ENCODE measurements around the gene PRRX1. TPM values are rescaled to one million over a fixed set of nuclear protein-coding genes. Genes with fewer than 3 reads are reported as not detected.
A peak's percentile ranks its signal among the peaks of the same experiment; 100 is the strongest.

The PRRX1 gene
- total RNA-seq, 1 donor from 2014 or later = 358 TPM

GRCh38 chr1:170660871-170661645 is 2.9 kb upstream of the PRRX1 start:
- Mint-ChIP-seq H3K4me3 (ENCODE audit: unreplicated experiment) (peak overlapping the region; percentile 90), H3K27me3 (ENCODE audit: unreplicated experiment) (no peaks in the 10 kb centered on the region), H3K9me3 (ENCODE audit: unreplicated experiment) (no peaks in the 10 kb centered on the region), H3K36me3 (ENCODE audit: unreplicated experiment) (peaks cover 10% of the 10 kb centered on the region), H3K27ac (ENCODE audit: unreplicated experiment) (peak overlapping the region; percentile 68), H3K4me1 (ENCODE audit: unreplicated experiment) (peaks cover 25% of the 10 kb centered on the region)
- no peak for DNase-seq (ENCODE audit: extremely low spot score, unreplicated experiment)
- TF ChIP-seq, protein P1, sequence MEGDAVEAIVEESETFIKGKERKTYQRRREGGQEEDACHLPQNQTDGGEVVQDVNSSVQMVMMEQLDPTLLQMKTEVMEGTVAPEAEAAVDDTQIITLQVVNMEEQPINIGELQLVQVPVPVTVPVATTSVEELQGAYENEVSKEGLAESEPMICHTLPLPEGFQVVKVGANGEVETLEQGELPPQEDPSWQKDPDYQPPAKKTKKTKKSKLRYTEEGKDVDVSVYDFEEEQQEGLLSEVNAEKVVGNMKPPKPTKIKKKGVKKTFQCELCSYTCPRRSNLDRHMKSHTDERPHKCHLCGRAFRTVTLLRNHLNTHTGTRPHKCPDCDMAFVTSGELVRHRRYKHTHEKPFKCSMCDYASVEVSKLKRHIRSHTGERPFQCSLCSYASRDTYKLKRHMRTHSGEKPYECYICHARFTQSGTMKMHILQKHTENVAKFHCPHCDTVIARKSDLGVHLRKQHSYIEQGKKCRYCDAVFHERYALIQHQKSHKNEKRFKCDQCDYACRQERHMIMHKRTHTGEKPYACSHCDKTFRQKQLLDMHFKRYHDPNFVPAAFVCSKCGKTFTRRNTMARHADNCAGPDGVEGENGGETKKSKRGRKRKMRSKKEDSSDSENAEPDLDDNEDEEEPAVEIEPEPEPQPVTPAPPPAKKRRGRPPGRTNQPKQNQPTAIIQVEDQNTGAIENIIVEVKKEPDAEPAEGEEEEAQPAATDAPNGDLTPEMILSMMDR (IDR thresholded peaks at IDR 0.05) = no peak

DNA sequence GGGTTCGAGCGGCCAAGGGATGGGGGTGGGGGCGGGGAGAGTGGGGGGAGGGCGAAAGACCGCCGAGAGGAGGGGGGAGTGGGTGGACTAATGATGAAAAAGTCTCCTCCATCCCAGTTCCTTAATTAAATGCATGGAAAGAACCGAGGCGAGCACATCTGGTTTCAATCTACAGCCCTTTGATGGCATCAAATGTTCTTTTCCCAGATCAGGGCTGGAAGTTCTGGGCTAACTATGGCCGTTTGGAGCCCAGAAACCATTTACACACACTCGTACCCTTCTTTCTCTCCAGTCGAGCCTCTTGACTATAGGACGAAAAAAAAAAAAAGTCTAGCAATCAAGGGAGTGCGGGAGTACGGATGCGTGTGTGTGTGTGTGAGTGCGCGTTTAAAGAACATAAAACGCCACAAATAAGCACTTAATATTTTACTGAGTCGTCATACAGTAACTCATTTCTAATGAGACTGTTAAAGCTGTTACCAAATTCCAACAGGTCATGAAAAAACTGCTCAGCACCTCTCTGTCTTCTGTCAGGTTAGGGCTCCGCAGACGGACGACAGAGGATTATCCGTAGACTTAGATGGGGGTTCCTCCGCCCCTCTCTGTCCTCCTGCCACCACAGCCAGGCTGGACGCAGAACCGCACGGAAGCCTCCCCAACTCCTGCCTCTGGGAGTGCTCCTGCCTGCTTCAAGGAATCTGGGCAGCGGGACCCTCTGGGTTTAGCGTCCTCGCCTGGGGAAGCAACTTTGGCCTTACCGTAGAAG is 2.1 kb upstream of the PRRX1 start:
- Mint-ChIP-seq H3K4me1 (ENCODE audit: unreplicated experiment) (peaks cover 29% of the 10 kb centered on the region), H3K36me3 (ENCODE audit: unreplicated experiment) (peaks cover 16% of the 10 kb centered on the region), H3K4me3 (ENCODE audit: unreplicated experiment) (peak overlapping the region; percentile 90), H3K27me3 (ENCODE audit: unreplicated experiment) (no peaks in the 10 kb centered on the region), H3K27ac (ENCODE audit: unreplicated experiment) (peak overlapping the region; percentile 94), H3K9me3 (ENCODE audit: unreplicated experiment) (no peaks in the 10 kb centered on the region)
- DNase-seq (ENCODE audit: extremely low spot score, unreplicated experiment) = no peak
- TF ChIP-seq, protein P1 (IDR thresholded peaks at IDR 0.05) = peak; percentile 28

DNA sequence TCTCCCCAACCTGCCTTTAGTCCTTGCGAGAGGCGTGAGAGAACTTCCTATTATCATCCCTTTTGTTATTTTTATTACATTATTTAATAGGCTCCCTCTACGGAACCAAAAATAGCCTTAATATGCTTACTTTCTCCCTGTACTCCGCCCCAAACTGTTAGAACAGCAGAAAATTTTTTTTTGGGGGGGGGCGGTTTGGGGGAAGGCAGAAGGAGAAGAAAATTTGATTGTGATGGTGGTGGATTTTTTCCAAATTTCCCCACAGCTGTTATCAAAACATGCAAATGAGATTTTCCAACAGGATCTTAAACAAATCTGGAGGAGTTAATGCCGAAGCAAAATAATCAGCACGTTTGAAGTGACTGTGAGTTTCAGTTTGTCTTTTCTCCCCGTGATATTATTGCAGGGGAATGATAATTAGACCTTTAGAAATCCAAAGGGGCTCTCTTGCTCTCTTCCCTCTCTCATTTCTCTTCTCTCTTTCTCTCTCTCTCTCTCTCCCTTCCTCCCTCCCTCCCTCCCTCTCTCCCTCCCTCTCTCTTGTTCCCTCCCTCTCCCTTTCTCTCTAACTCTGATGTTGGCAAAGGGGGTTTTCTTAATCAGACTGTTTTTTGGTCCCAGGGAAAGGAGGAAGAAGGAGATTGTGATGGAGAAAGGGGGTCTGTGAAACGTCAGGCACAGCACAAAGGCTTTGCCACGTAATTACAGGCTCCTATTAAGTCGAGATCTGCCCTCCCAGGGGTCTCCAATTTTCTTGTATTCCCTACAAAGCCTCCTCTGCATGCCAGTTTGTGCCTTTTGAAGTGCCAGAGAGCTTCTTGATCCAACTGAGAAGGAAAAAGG is 1.1 kb upstream of the PRRX1 start:
- no peaks in the 10 kb centered on the region for H3K9me3 Mint-ChIP-seq (ENCODE audit: unreplicated experiment)
- H3K27me3 Mint-ChIP-seq (ENCODE audit: unreplicated experiment) = no peaks in the 10 kb centered on the region
- no peak for DNase-seq (ENCODE audit: extremely low spot score, unreplicated experiment)
- peak overlapping the region; percentile 90 for H3K4me3 Mint-ChIP-seq (ENCODE audit: unreplicated experiment)
- peaks cover 20% of the 10 kb centered on the region for H3K36me3 Mint-ChIP-seq (ENCODE audit: unreplicated experiment)
- TF ChIP-seq, protein P1 (IDR thresholded peaks at IDR 0.05) = no peak
- peaks cover 35% of the 10 kb centered on the region for H3K4me1 Mint-ChIP-seq (ENCODE audit: unreplicated experiment)
- H3K27ac Mint-ChIP-seq (ENCODE audit: unreplicated experiment) = peak overlapping the region; percentile 94

DNA sequence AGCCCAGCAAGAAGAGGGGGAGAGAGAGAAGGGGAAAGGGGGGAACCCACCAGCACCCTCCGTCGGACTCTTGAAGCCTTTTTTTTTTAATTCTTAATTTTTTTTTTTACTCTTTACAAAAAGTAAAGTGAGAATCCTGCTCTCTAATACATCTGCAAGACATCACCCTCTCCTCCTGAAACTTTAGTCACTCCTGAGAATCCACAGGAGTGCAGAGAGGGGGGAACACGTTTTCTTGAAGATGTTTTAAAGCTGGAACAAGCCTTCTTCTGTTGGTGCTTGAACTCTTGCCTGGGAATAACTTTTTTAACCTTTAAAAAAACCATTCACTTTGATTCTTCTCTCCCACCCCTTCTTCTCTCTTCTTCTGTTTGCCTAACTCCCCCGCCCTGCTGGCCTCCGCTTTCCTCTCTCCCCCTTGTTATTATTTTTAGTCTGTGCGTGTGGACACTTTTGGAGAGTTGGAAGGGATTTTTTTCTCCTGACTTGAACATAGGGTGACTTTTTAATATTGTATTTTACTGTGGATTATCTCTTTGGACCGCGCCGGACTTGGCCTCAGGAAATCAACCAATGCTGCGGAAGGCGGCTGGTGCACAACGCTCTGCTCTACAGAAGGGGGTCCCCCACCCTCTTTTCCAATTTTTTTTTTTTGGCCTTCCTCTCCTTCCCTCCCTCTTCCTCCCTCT is 383 bp upstream of the PRRX1 start:
- Mint-ChIP-seq H3K27me3 (ENCODE audit: unreplicated experiment) (no peaks in the 10 kb centered on the region), H3K9me3 (ENCODE audit: unreplicated experiment) (no peaks in the 10 kb centered on the region), H3K4me1 (ENCODE audit: unreplicated experiment) (peaks cover 43% of the 10 kb centered on the region), H3K4me3 (ENCODE audit: unreplicated experiment) (peak overlapping the region; percentile 90), H3K27ac (ENCODE audit: unreplicated experiment) (peak overlapping the region; percentile 94), H3K36me3 (ENCODE audit: unreplicated experiment) (peaks cover 24% of the 10 kb centered on the region)
- no peak for DNase-seq (ENCODE audit: extremely low spot score, unreplicated experiment)
- TF ChIP-seq, protein P1 (IDR thresholded peaks at IDR 0.05) = no peak
